Ishikawa (cell line): ENCODE data around the gene CBX1.

ENCODE experiments used
- FOXM1 ChIP-seq: IDR thresholded peaks from 2 replicates; pipeline ENCODE4 v1.6.1; 2012; ENCODE audit warnings: low read depth, borderline replicate concordance
- TEAD4 ChIP-seq: IDR thresholded peaks from 2 replicates; pipeline ENCODE4 v1.6.1; 2012
- TF ChIP-seq, protein P1 (sequence below): IDR thresholded peaks from 2 replicates; pipeline ENCODE4 v1.6.1; 2012; ENCODE audit warnings: low read depth, mild to moderate bottlenecking
- TF ChIP-seq, protein P2 (sequence below): IDR thresholded peaks from 2 replicates; pipeline ENCODE4 v1.6.1; 2012

DNA sequence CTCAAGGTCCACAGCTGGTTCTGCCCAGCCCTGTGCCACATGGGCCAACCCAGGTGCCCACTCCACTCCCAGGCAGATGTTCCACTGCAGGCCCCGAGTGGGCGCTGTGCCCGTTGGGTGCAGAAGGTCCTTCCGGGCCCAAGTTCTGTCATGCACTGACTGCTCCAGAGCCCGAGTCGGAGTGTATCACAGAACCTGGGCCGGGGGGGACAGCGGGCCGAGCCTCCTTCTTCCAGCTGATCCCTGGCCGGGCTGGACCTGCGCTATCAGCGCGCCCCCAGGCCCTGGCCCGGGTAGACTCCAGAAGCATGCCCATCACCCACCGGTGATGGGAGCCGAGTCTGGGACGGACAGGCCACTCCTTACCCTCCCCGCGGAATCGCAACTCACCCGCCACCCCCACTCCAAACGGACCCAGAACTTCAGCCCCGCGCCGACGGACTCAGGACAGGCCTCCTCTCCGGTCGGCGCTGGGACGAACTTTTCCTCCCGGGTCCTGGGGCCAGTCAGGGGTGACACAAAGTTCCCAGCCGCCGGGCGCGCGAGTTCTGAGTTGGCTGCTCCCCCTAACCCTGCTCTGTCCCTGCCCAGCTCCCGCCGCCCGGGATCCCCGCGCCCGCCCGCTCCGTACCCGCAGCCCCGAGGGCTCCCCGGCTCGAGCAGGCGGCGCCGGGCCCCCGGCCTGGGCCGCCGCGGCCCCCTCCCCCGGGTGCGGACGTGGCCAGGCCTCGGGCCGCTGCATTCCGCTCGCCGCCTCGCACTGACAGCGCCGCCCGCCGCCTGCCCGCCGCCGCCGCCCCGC is 64.0 kb downstream of the CBX1 start, which contains the start of gene COPZ2:
- TF ChIP-seq, protein P1, sequence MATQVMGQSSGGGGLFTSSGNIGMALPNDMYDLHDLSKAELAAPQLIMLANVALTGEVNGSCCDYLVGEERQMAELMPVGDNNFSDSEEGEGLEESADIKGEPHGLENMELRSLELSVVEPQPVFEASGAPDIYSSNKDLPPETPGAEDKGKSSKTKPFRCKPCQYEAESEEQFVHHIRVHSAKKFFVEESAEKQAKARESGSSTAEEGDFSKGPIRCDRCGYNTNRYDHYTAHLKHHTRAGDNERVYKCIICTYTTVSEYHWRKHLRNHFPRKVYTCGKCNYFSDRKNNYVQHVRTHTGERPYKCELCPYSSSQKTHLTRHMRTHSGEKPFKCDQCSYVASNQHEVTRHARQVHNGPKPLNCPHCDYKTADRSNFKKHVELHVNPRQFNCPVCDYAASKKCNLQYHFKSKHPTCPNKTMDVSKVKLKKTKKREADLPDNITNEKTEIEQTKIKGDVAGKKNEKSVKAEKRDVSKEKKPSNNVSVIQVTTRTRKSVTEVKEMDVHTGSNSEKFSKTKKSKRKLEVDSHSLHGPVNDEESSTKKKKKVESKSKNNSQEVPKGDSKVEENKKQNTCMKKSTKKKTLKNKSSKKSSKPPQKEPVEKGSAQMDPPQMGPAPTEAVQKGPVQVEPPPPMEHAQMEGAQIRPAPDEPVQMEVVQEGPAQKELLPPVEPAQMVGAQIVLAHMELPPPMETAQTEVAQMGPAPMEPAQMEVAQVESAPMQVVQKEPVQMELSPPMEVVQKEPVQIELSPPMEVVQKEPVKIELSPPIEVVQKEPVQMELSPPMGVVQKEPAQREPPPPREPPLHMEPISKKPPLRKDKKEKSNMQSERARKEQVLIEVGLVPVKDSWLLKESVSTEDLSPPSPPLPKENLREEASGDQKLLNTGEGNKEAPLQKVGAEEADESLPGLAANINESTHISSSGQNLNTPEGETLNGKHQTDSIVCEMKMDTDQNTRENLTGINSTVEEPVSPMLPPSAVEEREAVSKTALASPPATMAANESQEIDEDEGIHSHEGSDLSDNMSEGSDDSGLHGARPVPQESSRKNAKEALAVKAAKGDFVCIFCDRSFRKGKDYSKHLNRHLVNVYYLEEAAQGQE: no peak
- TF ChIP-seq, protein P2, sequence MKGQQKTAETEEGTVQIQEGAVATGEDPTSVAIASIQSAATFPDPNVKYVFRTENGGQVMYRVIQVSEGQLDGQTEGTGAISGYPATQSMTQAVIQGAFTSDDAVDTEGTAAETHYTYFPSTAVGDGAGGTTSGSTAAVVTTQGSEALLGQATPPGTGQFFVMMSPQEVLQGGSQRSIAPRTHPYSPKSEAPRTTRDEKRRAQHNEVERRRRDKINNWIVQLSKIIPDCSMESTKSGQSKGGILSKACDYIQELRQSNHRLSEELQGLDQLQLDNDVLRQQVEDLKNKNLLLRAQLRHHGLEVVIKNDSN: no peak
- TF ChIP-seq TEAD4 (no peak), FOXM1 (no peak)
